Measurements from ENCODE around the gene MAP3K12. TPM values are rescaled to one million over a fixed set of nuclear protein-coding genes. Genes with fewer than 3 reads are reported as not detected.

The MAP3K12 gene
- total and polyA plus RNA-seq, 5 donors = 7.7 to 9.6 (median 9.2) TPM

DNA sequence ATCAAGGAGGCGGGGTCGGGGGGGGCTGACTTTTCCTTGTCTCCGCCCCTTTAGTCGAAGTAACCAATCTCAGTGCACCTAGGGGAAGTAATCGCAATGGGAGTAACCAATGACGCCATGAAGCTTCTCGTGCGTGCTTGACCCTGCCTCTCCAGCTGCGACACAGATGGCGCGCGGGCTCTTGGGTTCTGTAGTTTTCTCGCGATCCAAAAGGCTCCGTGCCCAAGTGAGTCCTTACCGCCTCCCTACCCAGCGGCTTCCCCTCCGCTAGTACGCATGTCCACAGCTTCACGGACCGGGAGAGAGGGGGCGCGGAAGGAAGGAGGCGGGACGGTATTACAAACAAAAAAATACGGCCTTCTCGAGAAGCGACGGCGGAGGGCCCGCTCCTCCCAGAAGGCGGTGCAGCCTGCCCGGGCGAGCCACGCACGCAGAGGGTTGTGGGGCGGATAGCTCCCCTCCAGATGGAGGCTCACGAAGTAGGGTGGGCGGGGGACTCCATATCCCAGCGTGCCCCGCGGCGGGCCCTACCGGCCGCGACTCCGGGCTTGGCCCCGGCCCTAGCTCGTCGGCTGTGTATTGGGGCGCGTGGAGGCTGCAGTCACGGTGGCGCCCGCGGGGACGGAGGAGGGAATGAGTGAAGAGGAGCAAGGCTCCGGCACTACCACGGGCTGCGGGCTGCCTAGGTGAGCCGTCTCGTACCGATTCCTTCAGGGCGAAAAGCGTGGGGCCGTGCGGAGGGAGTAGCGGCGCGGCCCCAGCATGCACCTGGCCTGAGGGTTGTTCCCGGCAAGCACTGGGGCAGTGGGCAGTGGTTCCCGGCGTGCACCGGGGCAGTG is 1.7 kb upstream of the MAP3K12 start, which contains the start of gene TARBP2:
Gene TARBP2, plus strand, starts transcription at position 508 of the 839 bp plus-strand sequence. Its CDS starts 126 bp downstream, at position 634.
- Histone ChIP-seq H3K4me1 (ENCODE audit: control insufficient read depth, insufficient read depth, low read length) (peaks cover 7% of the 10 kb centered on the region), H3K27me3 (ENCODE audit: control insufficient read depth, insufficient read depth) (no peaks in the 10 kb centered on the region), H3K27ac (ENCODE audit: low read length) (peak within 1 kb of the TSS; percentile 100), H3K4me3 (ENCODE audit: low read length) (peak within 1 kb of the TSS; percentile 78), H3K9me3 (ENCODE audit: control insufficient read depth, low read length) (no peaks in the 10 kb centered on the region)
- WGBS = under 1% methylated on average over 74 of the region's 74 CpGs
- ATAC-seq = peak; percentile 88 to 89
- DNase-seq = peak; percentile 97 to 99 (median 98)
- intact Hi-C loops (cut with DNase I) = loop anchor here (10.0 kb wide), 2 partner anchors 46 to 176 kb away; partner anchors contain the start of genes AAAS (in 3 of the 4) and PCBP2 (in 1 of the 4)

DNA sequence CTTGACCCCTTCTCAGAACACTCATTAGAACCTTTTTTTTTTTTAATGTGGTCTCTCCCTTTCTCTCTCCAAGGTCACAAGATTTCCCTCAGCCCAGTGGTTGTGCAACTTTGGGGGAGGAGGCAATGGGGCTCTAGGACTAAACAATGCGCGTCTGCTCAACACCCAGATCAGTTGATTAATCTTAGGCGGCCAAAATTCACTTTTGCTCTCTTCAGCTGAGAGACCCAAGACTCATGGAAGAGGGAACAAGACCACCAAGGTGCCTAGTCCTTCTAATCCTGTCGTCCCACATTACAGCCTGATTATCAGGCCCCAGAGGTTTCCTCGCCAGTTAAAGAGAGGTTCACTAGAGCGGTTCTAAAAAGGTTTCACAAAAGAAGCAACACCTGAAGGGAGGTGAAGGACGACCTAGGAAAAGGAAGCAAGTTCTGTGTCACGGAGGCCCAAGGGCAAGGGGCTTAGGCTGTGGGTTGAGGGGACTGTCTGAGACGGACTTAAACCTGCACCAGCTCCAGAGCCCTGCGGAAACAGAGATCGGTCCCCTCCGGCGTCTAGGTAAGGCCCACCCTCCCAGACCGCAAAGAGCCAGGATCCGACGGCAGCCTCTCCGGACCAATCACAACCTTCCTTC is 1.0 kb upstream of the MAP3K12 start:
- Histone ChIP-seq H3K27ac (ENCODE audit: low read length) (peak overlapping the region; percentile 100), H3K27me3 (ENCODE audit: control insufficient read depth, insufficient read depth) (no peaks in the 10 kb centered on the region), H3K4me1 (ENCODE audit: control insufficient read depth, insufficient read depth, low read length) (peaks cover 7% of the 10 kb centered on the region), H3K4me3 (ENCODE audit: low read length) (peak overlapping the region; percentile 78), H3K9me3 (ENCODE audit: control insufficient read depth, low read length) (no peaks in the 10 kb centered on the region)
- WGBS = 1% methylated on average over 17 of the region's 17 CpGs
- intact Hi-C loops (cut with DNase I) = loop anchor here (10.0 kb wide), 2 partner anchors 45 to 175 kb away; partner anchors contain the start of genes AAAS (in 3 of the 4) and PCBP2 (in 1 of the 4)
- ATAC-seq (peak; percentile 2 to 14), DNase-seq (peak; percentile 75 to 83 (median 77))

DNA sequence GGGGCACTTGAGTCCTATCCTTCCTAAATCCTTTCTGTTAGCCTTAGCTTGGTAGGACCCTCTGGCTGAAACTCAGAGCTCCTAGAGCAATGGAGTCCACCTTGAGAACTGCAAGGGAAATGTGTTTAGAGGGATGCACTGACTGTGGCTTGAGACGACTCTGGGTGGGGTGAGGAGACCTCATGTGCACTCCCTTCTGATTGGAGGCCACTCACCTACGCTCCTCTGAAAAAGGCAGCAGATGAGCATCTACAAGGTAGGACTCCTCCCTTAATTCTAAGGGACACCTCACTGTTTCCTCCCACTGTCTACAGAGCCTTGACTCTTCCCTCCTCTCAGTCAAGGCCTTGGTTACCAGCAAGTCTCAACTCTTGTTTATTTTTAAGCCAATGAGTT is 1.0 kb downstream of the MAP3K12 start:
- no peaks in the 10 kb centered on the region for H3K9me3 ChIP-seq (ENCODE audit: control insufficient read depth, low read length)
- no peak for ATAC-seq
- 78% methylated on average over 2 of the region's 2 CpGs for WGBS
- no peak for DNase-seq
- peaks cover 9% of the 10 kb centered on the region for H3K4me1 ChIP-seq (ENCODE audit: control insufficient read depth, insufficient read depth, low read length)
- no peak overlapping the region for H3K27ac ChIP-seq (ENCODE audit: low read length)
- intact Hi-C loops (cut with DNase I) = no loop called here
- no peak overlapping the region for H3K4me3 ChIP-seq (ENCODE audit: low read length)
- H3K27me3 ChIP-seq (ENCODE audit: control insufficient read depth, insufficient read depth) = no peaks in the 10 kb centered on the region

DNA sequence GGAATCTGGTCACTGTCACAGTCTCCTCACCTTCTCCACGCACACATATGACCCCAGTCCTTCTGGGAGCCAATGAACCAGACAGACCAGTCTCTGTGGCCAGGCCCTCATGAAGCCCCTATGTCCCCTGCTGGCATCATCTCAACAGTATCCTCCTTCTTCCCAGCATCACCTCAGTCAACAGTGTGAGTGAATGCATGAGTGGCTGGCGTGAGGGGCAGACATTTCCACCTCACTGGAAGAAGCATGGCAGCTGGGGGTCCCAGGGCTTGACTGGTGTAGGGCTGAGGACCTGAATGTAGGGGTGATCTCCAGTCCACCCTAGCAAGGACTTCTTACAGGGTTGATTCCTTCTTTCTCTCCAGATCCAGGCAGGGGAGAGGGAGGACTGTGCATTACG is 1.8 kb downstream of the MAP3K12 start:
- 92% methylated on average over 3 of the region's 3 CpGs for WGBS
- no peaks in the 10 kb centered on the region for H3K9me3 ChIP-seq (ENCODE audit: control insufficient read depth, low read length)
- intact Hi-C loops (cut with DNase I) = no loop called here
- H3K4me3 ChIP-seq (ENCODE audit: low read length) = no peak overlapping the region
- DNase-seq (no peak), ATAC-seq (no peak)
- H3K4me1 ChIP-seq (ENCODE audit: control insufficient read depth, insufficient read depth, low read length) = peaks cover 9% of the 10 kb centered on the region
- H3K27me3 ChIP-seq (ENCODE audit: control insufficient read depth, insufficient read depth) = no peaks in the 10 kb centered on the region
- H3K27ac ChIP-seq (ENCODE audit: low read length) = no peak overlapping the region

DNA sequence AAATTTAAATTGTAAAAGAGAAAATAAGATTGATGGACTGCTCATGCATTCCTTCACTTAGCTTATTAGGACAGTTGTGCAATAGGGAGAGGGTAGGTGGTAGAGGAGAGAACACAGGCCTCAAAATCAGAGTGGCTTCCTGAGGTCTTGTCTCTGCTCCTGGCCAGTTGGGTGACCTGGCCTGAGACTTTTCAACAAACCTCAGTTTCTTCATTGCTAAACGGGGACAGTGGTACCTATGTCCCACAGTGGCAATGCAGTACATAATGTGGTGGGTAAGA is 2.6 kb downstream of the MAP3K12 start:
- Histone ChIP-seq H3K27ac (ENCODE audit: low read length) (no peak overlapping the region), H3K4me3 (ENCODE audit: low read length) (no peak overlapping the region), H3K27me3 (ENCODE audit: control insufficient read depth, insufficient read depth) (no peaks in the 10 kb centered on the region), H3K4me1 (ENCODE audit: control insufficient read depth, insufficient read depth, low read length) (peaks cover 7% of the 10 kb centered on the region), H3K9me3 (ENCODE audit: control insufficient read depth, low read length) (no peaks in the 10 kb centered on the region)
- intact Hi-C loops (cut with DNase I) = no loop called here
- DNase-seq (no peak), ATAC-seq (no peak)
- 79% methylated on average over 1 of the region's 1 CpG for WGBS

DNA sequence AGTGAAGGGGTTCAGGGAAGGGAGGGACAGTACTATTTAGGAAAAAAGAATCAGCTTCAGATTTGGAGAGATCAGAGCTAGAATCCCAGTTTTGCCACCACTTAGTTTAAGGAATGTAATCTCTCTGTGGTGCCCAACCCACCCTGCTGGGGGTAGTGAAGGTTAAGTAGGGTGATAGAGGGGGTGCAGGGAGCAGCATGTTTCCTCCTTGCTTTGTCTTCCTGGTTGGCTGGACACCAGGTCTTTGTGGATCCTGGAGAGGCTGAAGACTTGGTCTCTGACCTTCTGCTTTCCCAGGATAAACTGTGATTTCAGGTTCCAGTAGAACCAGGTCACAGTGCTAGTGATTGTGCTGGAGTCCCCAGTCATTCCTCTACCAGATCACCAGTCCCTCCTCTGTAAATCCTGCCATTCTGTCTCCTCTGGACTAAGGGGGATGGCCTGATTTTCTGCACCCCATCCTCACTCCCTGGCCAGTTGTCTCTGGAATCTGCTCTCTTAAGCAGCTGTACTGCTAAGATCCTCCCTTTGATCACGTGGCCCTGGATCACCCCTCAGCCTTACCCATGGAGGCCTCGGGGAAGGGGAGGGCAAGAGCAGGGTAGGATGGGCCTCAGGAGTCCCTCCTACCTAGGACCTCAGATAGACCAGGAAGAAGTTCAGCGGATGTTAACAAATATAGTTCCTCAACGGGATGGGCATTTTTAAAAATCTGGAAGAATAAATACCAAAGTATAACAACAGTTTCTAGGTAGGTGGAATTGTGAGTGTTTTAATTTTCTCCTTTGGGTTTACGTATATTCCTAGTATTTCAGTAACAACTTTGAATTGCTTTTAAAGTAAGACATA is 3.1 kb downstream of the MAP3K12 start:
- H3K4me3 ChIP-seq (ENCODE audit: low read length) = no peak overlapping the region

DNA sequence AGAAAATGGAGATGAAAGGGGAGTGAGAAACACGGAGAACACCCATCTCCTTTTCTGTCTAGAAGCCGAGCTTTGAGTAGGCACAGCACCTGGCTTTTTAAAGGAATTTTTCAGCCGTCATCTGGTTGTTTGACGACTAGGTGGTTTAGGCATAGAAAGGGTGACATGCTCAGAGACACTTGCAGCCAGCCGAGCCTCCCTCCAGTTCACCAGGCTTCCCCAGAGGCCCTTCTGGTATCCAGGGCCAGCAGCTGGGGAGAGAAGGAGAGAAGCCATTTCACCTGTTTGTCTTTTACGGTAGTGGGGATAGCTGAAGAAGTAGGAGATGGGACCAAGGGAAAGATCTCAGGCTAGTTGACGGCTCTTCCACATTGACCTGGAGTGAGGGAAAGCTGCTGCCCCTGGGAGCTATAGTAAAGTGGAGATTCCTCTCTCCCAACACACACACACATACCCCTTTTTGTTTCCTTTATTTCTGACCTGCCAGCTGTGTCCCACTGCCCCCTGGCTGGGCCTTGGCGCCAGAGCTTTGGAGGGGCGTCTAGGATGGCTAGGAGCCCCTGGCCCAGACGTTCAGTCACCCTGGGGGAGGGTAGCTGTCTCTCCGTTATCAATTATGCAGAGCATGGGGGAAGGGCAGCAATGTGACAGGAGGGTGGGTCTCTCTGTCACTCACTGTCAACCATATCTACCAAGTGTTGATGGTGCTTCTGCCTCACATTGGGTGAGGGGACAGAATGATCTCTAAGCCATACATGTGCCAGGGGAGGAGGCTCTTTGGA is 5.5 kb downstream of the MAP3K12 start:
- Histone ChIP-seq H3K4me3 (ENCODE audit: low read length) (peak overlapping the region; percentile 47), H3K27me3 (ENCODE audit: control insufficient read depth, insufficient read depth) (no peaks in the 10 kb centered on the region), H3K27ac (ENCODE audit: low read length) (peak overlapping the region; percentile 73), H3K9me3 (ENCODE audit: control insufficient read depth, low read length) (no peaks in the 10 kb centered on the region), H3K4me1 (ENCODE audit: control insufficient read depth, insufficient read depth, low read length) (peaks cover 4% of the 10 kb centered on the region)
- ATAC-seq = no peak
- DNase-seq = no peak
- intact Hi-C loops (cut with DNase I) = no loop called here
- 27% methylated on average over 11 of the region's 11 CpGs for WGBS

More for the DNA sequence above, 3.1 kb downstream of the MAP3K12 start:
- intact Hi-C loops (cut with DNase I) = no loop called here
- DNase-seq (peak; percentile 73 to 85 (median 82)), ATAC-seq (no peak)
- Histone ChIP-seq H3K27me3 (ENCODE audit: control insufficient read depth, insufficient read depth) (no peaks in the 10 kb centered on the region), H3K4me1 (ENCODE audit: control insufficient read depth, insufficient read depth, low read length) (peaks cover 4% of the 10 kb centered on the region), H3K27ac (ENCODE audit: low read length) (peak overlapping the region; percentile 37), H3K9me3 (ENCODE audit: control insufficient read depth, low read length) (no peaks in the 10 kb centered on the region)
- WGBS = 35% methylated on average over 5 of the region's 5 CpGs

DNA sequence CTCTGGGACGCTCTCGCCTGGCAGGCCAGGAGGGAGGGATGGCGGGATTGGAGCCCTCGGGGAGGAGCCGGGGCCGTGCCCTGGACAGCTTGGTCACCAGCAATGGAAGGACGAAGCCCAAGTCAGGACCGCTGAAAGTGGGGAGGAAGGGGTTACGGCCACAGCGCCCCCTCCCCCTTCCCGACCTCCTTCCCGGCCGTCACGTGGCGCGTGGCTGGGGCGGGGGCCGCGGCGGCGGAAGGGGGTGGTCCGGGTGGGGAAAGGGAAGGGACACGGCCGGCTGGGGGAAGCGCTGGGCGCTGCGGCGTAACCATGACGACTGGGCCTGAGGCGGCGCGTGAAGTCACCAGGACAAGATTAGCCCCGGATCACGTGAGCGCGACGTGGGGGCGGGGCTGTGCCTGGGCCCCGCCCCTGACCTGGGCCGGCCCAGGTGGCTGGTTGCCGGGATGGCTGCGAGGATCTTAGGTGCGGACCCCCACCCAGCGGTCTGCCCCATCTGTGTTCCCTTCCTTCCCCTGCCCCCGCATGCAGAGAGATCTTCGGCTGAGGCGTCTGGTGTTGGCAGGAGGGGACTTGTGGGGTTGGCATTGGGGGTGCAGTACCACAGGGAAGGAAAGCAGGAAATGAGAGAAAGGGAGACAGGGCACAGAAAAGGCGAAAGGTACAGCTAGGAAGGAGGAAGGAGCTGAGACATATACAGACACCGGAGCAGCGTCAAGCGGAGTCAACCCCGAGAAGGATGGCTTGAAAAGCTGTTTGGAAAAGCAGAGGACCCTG is 6.2 kb downstream of the MAP3K12 start:
- Histone ChIP-seq H3K27ac (ENCODE audit: low read length) (peak overlapping the region; percentile 73), H3K4me1 (ENCODE audit: control insufficient read depth, insufficient read depth, low read length) (peaks cover 4% of the 10 kb centered on the region), H3K27me3 (ENCODE audit: control insufficient read depth, insufficient read depth) (no peaks in the 10 kb centered on the region), H3K9me3 (ENCODE audit: control insufficient read depth, low read length) (no peaks in the 10 kb centered on the region), H3K4me3 (ENCODE audit: low read length) (peak overlapping the region; percentile 47)
- peak; percentile 96 to 98 (median 98) for DNase-seq
- 2% methylated on average over 47 of the region's 52 CpGs for WGBS
- peak; percentile 95 for ATAC-seq
- intact Hi-C loops (cut with DNase I) = no loop called here

DNA sequence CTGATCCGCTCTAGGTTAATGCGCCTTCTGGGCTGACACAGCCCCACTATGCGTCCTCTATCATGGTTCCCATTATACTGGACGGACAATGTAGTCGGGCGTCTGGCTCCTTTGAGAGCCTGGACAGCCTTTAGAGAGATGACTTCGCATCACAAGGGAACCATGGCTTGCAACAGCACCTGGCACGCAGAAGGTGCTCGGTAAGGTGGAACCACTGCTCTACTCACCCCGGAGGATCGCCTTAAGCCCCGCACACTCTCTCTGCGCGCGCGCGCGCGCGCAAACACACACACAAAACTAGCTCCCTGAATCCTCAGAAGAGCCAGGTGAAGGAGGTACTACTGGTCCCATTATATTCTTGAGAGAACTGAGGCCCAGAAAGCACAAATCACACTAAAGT is 7.1 kb downstream of the MAP3K12 start:
- H3K27ac ChIP-seq (ENCODE audit: low read length) = peak overlapping the region; percentile 30
- ATAC-seq (peak in 1 of 2 donors; percentile 0), DNase-seq (peak in 1 of 3 donors; percentile 43)
- H3K4me1 ChIP-seq (ENCODE audit: control insufficient read depth, insufficient read depth, low read length) = peaks cover 4% of the 10 kb centered on the region
- peak overlapping the region; percentile 47 for H3K4me3 ChIP-seq (ENCODE audit: low read length)
- no peaks in the 10 kb centered on the region for H3K9me3 ChIP-seq (ENCODE audit: control insufficient read depth, low read length)
- 48% methylated on average over 20 of the region's 20 CpGs for WGBS
- no peaks in the 10 kb centered on the region for H3K27me3 ChIP-seq (ENCODE audit: control insufficient read depth, insufficient read depth)
- intact Hi-C loops (cut with DNase I) = no loop called here

All from right cardiac atrium (tissue), 5 donors.